Liver (tissue), 9 donors: ENCODE measurements around the gene PLA2R1. TPM values are rescaled to one million over a fixed set of nuclear protein-coding genes. Genes with fewer than 3 reads are reported as not detected.

ENCODE experiments used
- DNase-seq: peaks from one replicate; pipeline ENCODE4 v3.0.0-alpha.2; 2017; ENCODE audit warnings: low spot score
- H3K27ac ChIP-seq, 2 donors: one replicate each; pipeline ENCODE4 v1.7.0; 2013; ENCODE audit warnings: inconsistent platforms in 2 of 2, low read length in 2 of 2, control low read depth in 1 of 2, low read depth in 1 of 2, mild to moderate bottlenecking in 1 of 2
- H3K27me3 ChIP-seq, 4 donors: one replicate each; pipeline versions ENCODE4 v1.6.1 to v1.7.0; 2013; ENCODE audit warnings: low read length in 3 of 4, inconsistent platforms in 1 of 4, mild to moderate bottlenecking in 1 of 4, moderate library complexity in 1 of 4; ENCODE audit not compliant: control insufficient read depth in 4 of 4, insufficient read depth in 4 of 4
- H3K36me3 ChIP-seq, 4 donors: one replicate each; pipeline versions ENCODE4 v1.6.1 to v1.7.0; 2013; ENCODE audit warnings: low read length in 3 of 4, mild to moderate bottlenecking in 3 of 4, low read depth in 1 of 4, moderate library complexity in 1 of 4; ENCODE audit not compliant: control insufficient read depth in 4 of 4, insufficient read depth in 3 of 4
- H3K4me1 ChIP-seq, 4 donors: one replicate each; pipeline versions ENCODE4 v1.6.1 to v1.7.0; 2013; ENCODE audit warnings: low read length in 3 of 4, mild to moderate bottlenecking in 3 of 4, moderate library complexity in 1 of 4; ENCODE audit not compliant: control insufficient read depth in 4 of 4, insufficient read depth in 4 of 4
- H3K4me3 ChIP-seq, 3 donors: one replicate each; pipeline versions ENCODE4 v1.6.1 to v1.7.0; 2013; ENCODE audit warnings: low read length in 3 of 3, control low read depth in 1 of 3, low read depth in 1 of 3, mild to moderate bottlenecking in 1 of 3
- H3K9ac ChIP-seq, 2 donors: one replicate each; pipeline ENCODE4 v1.7.0; 2013; ENCODE audit warnings: low read length in 2 of 2, mild to moderate bottlenecking in 2 of 2, moderate library complexity in 2 of 2, control low read depth in 1 of 2, low read depth in 1 of 2
- H3K9me3 ChIP-seq, 4 donors: one replicate each; pipeline versions ENCODE4 v1.6.1 to v1.7.0; 2013; ENCODE audit warnings: low read length in 3 of 4; ENCODE audit not compliant: control insufficient read depth in 4 of 4
- ATF3 ChIP-seq: IDR thresholded peaks from 2 replicates; pipeline ENCODE4 v1.6.1; 2016; ENCODE audit warnings: antibody characterized with exemption
- CTCF ChIP-seq: fragments of 150-350 bp; IDR thresholded peaks from 2 replicates; pipeline ENCODE4 v1.5.1; 2017; ENCODE audit warnings: improper control_type of control experiment, low read depth, low read length; ENCODE audit not compliant: missing input control
- EGR1 ChIP-seq, 2 donors: IDR thresholded peaks; 2 replicates each; pipeline ENCODE4 v1.6.1; 2016 to 2018; ENCODE audit warnings: antibody characterized with exemption in 2 of 2, low read depth in 2 of 2
- FOXA1 ChIP-seq: IDR thresholded peaks from 2 replicates; pipeline ENCODE4 v1.6.1; 2016; ENCODE audit warnings: antibody characterized with exemption
- FOXA2 ChIP-seq: IDR thresholded peaks from 2 replicates; pipeline ENCODE4 v1.6.1; 2016; ENCODE audit warnings: antibody characterized with exemption
- GABPA ChIP-seq, 2 donors: IDR thresholded peaks in 1 of 2; conservative IDR thresholded peaks in 1 of 2; 2 replicates each; pipeline ENCODE4 v1.6.1; 2016; ENCODE audit warnings: antibody characterized with exemption in 2 of 2, mild to moderate bottlenecking in 1 of 2, moderate library complexity in 1 of 2
- HNF4A ChIP-seq, 2 donors: conservative IDR thresholded peaks; 2 replicates each; pipeline ENCODE4 v1.6.1; 2016; ENCODE audit warnings: antibody characterized with exemption in 2 of 2, mild to moderate bottlenecking in 2 of 2
- HNF4G ChIP-seq: IDR thresholded peaks from 2 replicates; pipeline ENCODE4 v1.6.1; 2016; ENCODE audit warnings: antibody characterized with exemption
- JUND ChIP-seq, 2 donors: IDR thresholded peaks; 2 replicates each; pipeline ENCODE4 v1.6.1; 2016; ENCODE audit warnings: antibody characterized with exemption in 2 of 2
- MAX ChIP-seq: IDR thresholded peaks from 2 replicates; pipeline ENCODE4 v1.6.1; 2016; ENCODE audit warnings: antibody characterized with exemption
- RAD21 ChIP-seq, 2 donors: IDR thresholded peaks; 2 replicates each; pipeline ENCODE4 v1.6.1; 2016; ENCODE audit warnings: antibody characterized with exemption in 2 of 2, mild to moderate bottlenecking in 2 of 2
- RXRA ChIP-seq, 2 donors: IDR thresholded peaks; 2 replicates each; pipeline ENCODE4 v1.6.1; 2017 to 2018; ENCODE audit warnings: antibody characterized with exemption in 2 of 2, mild to moderate bottlenecking in 1 of 2
- SP1 ChIP-seq: IDR thresholded peaks from 2 replicates; pipeline ENCODE4 v1.6.1; 2018; ENCODE audit warnings: antibody characterized with exemption, mild to moderate bottlenecking
- TAF1 ChIP-seq: conservative IDR thresholded peaks from 2 replicates; pipeline ENCODE4 v1.6.1; 2016; ENCODE audit warnings: antibody characterized with exemption, mild to moderate bottlenecking
- YY1 ChIP-seq: IDR thresholded peaks from 2 replicates; pipeline ENCODE4 v1.6.1; 2016; ENCODE audit warnings: antibody characterized with exemption, mild to moderate bottlenecking
- ZBTB33 ChIP-seq: IDR thresholded peaks from 2 replicates; pipeline ENCODE4 v1.6.1; 2016; ENCODE audit warnings: antibody characterized with exemption
- WGBS: extraction: QIAGEN DNeasy Blood & Tissue Kit; methylation state at CpG from one replicate; pipeline ENCODE4 v1.1.7; 2013; 5-methylcytosine and 5-hydroxymethylcytosine counted together
- polyA plus RNA-seq, 2 donors: library from polyadenylated mRNA; stranded (reverse) in 1 of 2; unstranded in 1 of 2; fragments of 200-250 nt in 1 of 2; fragments of >200 nt in 1 of 2; fragmentation: Nextera tagmentation in 1 of 2; extraction: Ambion mirVana in 1 of 2; gene quantifications; one replicate each; pipeline versions ENCODE4 v1.2.1 to v1.2.3, GENCODE V29; 2013 to 2015
- total RNA-seq, 2 donors: library from RNA; depleted of rRNA; stranded (reverse); fragments of >200 nt; gene quantifications; one replicate each; pipeline ENCODE4 v1.2.3, GENCODE V29; 2014
- donor health status: healthy.
- donor health status: healthy.
- donor health status: healthy.
- donor health status: healthy.
- donor health status: healthy.

The PLA2R1 gene
- total and polyA plus RNA-seq, 4 donors = 0.61 to 2.3 (median 0.66) TPM

- Histone ChIP-seq H3K36me3 (no peaks in the 10 kb centered on the region), H3K9me3 (no peaks in the 10 kb centered on the region), H3K9ac (no peak overlapping the region), H3K4me3 (no peak overlapping the region), H3K27me3 (no peaks in the 10 kb centered on the region), H3K27ac (no peak overlapping the region), H3K4me1 (no peaks in the 10 kb centered on the region)
- DNase-seq = no peak
- 87% methylated on average over 1 of the region's 1 CpG for WGBS
- no peak for TF ChIP-seq ZBTB33
- no peak for TF ChIP-seq EGR1 (IDR thresholded peaks at IDR 0.05; ENCODE audit: low read depth in 2 of 2)
- TF ChIP-seq FOXA1 = no peak
- no peak for TF ChIP-seq YY1
- no peak for TF ChIP-seq SP1
- TF ChIP-seq FOXA2 = no peak
- TF ChIP-seq HNF4A (conservative IDR thresholded peaks at IDR 0.05) = no peak
- TF ChIP-seq JUND (IDR thresholded peaks at IDR 0.05) = no peak
These were observed 165.3 kb downstream of the PLA2R1 start for GRCh38 chr2:159897081-159897480.

GRCh38 chr2:159895258-159896065 is 167.0 kb downstream of the PLA2R1 start:
- H3K36me3 ChIP-seq = no peaks in the 10 kb centered on the region
- no peak overlapping the region for H3K4me3 ChIP-seq
- H3K4me1 ChIP-seq = no peaks in the 10 kb centered on the region
- TF ChIP-seq ZBTB33 (no peak), HNF4G (no peak)
- WGBS = 69% methylated on average over 4 of the region's 4 CpGs
- no peaks in the 10 kb centered on the region for H3K27me3 ChIP-seq
- DNase-seq = no peak
- no peak overlapping the region for H3K9ac ChIP-seq
- H3K9me3 ChIP-seq = no peaks in the 10 kb centered on the region
- no peak overlapping the region for H3K27ac ChIP-seq

GRCh38 chr2:159894145-159894838 is 168.1 kb downstream of the PLA2R1 start:
- Histone ChIP-seq H3K27me3 (no peaks in the 10 kb centered on the region), H3K9me3 (no peaks in the 10 kb centered on the region), H3K36me3 (no peaks in the 10 kb centered on the region), H3K4me1 (no peaks in the 10 kb centered on the region), H3K9ac (no peak overlapping the region), H3K4me3 (no peak overlapping the region), H3K27ac (no peak overlapping the region)
- 90% methylated on average over 8 of the region's 8 CpGs for WGBS
- DNase-seq = no peak
- TF ChIP-seq FOXA1 (no peak), RAD21 (IDR thresholded peaks at IDR 0.05) (no peak), FOXA2 (no peak), TAF1 (no peak), YY1 (no peak), CTCF (no peak), EGR1 (IDR thresholded peaks at IDR 0.05; ENCODE audit: low read depth in 2 of 2) (no peak), GABPA (IDR thresholded peaks at IDR 0.05 in 1 of 2, conservative IDR thresholded peaks at IDR 0.05 in 1 of 2) (no peak), ATF3 (no peak), ZBTB33 (no peak), RXRA (IDR thresholded peaks at IDR 0.05) (no peak), JUND (IDR thresholded peaks at IDR 0.05) (no peak), MAX (no peak)
